ENCODE data around the gene IGFBP7.

Gene IGFBP7

DNA sequence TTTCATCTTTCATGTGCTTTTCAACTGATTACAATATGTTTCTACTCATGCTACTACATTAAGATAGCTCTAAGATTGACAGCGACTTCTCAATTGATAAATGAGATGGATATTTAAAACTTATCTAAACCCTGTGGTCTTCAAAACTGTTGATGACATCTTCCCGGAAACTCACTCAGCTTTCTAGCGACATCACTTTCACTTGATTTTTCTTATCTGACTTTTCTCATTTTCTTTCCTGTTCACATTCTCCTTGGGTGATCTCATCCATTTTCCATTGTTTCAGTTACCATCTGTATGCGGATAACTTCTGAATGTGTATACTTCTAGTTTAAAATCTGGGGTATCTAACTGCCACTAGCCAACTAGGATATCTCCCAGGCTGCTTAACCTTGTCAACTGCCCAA lies 128.4 kb downstream of the IGFBP7 start:
- no peak overlapping the region for H3K4me3 ChIP-seq (ENCODE audit: low read depth, low read length)
- CTCF ChIA-PET: interaction anchor here (1.4 to 1.5 kb wide), 2 partner anchors 9 to 181 kb away, joined by 3 to 5 read pairs; no protein-coding TSS in a partner anchor
- POLR2A ChIA-PET: no interaction called here
- TF ChIP-seq, protein P1, sequence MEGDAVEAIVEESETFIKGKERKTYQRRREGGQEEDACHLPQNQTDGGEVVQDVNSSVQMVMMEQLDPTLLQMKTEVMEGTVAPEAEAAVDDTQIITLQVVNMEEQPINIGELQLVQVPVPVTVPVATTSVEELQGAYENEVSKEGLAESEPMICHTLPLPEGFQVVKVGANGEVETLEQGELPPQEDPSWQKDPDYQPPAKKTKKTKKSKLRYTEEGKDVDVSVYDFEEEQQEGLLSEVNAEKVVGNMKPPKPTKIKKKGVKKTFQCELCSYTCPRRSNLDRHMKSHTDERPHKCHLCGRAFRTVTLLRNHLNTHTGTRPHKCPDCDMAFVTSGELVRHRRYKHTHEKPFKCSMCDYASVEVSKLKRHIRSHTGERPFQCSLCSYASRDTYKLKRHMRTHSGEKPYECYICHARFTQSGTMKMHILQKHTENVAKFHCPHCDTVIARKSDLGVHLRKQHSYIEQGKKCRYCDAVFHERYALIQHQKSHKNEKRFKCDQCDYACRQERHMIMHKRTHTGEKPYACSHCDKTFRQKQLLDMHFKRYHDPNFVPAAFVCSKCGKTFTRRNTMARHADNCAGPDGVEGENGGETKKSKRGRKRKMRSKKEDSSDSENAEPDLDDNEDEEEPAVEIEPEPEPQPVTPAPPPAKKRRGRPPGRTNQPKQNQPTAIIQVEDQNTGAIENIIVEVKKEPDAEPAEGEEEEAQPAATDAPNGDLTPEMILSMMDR (IDR thresholded peaks at IDR 0.05; ENCODE audit: insufficient read depth, low read length, missing control alignments): no peak
- DNase-seq (ENCODE audit: low read depth, low spot score): no peak

Data from AG04449 (cell line).